Middle frontal gyrus (tissue), 1 donor: ENCODE data around the gene ZNF558.
"Not testable (repeated sequence)": the region's sequence is repeated elsewhere in the genome, so short reads cannot be mapped to it uniquely, and the experiment has no call there.

Source experiments
- DNase-seq: peaks from one replicate; pipeline ENCODE4 v3.0.0-alpha.2; 2015; ENCODE audit warnings: low spot score; ENCODE audit errors: extremely low spot score

The ZNF558 gene

DNA sequence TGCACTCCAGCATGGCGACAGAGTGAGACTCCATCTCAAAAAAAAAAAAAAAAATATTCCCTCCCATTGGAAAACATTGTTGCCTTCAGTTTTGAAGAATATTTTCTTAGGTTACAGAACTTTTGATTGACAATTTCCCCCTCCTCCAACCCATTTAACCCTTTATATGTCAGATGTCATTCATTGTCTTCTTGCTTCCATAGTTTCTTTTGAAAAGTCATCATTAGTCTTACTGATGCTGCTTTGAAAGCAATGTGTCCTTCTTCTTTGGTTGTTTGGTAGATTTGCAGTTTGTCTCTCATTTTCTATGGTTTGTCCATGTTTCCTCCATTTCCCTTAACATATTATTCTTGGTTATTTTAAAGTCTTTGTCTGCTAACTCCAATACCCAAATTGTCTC lies 25.4 kb downstream of the ZNF558 start:
- DNase-seq: no peak

DNA sequence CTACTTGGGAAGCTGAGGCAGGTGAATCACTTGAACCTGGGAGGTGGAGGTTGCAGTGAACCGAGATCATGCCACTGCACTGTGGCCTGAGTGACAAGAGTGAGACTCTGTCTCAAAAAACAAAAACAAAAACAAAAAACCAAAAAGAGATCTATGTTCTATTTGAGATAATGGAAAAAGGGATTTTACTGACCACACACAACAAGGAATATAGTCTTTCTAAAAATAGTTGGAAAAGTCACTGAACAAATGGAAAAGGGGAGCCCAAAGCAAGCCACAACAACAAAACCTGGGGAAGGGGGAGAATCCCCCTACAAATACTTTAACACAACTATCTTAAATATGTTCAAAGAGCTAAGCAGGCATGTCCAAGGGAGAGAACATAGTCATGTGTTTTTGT lies 37.3 kb downstream of the ZNF558 start:
- no peak for DNase-seq

DNA sequence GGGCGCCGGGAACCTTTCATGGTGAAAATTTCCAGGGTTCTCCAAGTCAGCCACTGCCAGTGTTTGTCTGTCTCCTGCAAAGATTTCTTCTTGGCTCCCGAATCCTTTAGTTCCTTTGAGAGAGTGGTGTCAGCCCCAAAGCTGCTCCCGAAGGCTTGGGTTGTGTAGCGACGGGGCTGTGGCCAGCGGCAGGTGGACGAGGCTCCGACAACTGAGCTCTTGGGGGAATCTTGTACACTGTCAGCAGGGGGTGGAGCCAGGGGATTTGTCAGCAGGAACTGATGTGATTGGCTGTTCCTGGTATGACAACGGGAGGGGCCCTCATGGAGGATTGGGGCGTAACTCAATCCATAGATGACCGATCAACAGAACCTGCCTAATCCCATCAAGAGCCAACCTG lies 58.5 kb downstream of the ZNF558 start:
- not testable (repeated sequence) for DNase-seq

DNA sequence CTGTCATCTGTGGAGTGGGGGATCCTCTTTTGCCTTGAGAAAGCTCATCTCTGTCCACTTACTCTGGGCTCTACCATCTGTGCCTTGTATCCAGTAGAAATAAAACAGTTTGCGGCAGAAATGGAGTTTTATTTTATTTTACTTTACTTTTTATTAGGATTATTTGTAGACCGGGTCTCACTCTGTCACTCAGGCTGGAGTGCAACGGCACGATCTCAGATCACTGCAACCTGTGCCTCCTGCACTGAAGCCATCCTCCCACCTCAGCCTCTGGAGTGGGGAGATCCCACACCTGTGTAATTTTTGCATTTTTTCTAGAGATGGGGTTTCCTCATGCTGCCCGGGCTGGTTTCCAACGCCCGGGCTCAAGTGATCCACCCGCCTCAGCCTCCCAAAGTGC lies 62.8 kb downstream of the ZNF558 start:
- not testable (repeated sequence) for DNase-seq

DNA sequence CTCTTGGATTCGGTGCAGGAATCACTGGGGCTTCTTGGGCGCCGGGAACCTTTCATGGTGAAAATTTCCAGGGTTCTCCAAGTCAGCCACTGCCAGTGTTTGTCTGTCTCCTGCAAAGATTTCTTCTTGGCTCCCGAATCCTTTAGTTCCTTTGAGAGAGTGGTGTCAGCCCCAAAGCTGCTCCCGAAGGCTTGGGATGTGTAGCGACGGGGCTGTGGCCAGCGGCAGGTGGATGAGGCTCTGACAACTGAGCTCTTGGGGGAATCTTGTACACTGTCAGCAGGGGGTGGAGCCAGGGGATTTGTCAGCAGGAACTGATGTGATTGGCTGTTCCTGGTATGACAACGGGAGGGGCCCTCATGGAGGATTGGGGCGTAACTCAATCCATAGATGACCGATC lies 64.8 kb downstream of the ZNF558 start:
- DNase-seq: not testable (repeated sequence)
